NCI-H2171 treated with DMSO at 0.1 percent for 48 hours (cell line): ENCODE results near the gene ALS2.
A peak's percentile ranks its signal among the peaks of the same experiment; 100 is the strongest.
"Not testable (repeated sequence)": the region's sequence is repeated elsewhere in the genome, so short reads cannot be mapped to it uniquely, and the experiment has no call there.

Experiments
- DNase-seq: peaks from one replicate; lab custom pipeline; 2025; lab: John Stamatoyannopoulos, UW

ALS2 gene

GRCh38 chr2:201793631-201794030 is 12.9 kb upstream of the ALS2 start:
- DNase-seq: no peak

DNA sequence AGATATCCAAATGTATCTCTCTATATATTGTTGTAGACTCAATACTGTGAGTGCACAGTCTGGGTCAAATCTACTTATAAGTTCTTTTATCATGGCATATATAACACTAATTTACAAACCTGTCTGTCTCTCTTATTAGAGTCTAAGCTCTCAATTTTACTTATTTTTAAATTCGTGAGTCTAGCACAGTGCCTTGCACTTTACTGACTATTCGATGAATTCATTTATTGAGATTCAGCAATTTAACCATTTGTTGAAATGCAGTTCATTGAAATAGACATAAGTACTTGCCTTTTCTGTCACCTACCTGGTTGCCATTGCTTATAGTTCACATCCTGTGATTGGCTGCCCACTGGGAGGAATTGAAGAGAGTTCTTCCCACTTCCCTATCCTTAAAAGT is 10.3 kb upstream of the ALS2 start:
- no peak for DNase-seq

DNA sequence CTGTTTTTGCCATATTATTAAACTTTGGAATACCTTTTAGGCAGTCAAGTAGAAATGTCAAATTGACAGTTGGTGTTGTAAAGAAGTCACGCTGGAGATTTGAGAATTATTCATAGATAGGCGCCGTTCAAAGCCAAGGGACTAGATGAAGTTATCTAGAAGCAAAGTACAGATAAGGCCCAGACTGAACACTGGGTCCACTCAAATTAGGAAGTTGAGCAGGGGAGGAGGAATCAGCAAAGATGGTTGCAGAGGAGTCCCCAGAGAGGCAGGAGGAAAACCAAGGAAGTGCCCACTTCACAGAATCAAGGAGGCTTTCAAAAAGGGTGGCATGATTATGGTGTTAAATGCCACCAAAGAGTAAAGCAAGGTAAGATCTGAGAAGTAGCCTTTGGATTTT is 9.6 kb upstream of the ALS2 start:
- no peak for DNase-seq

GRCh38 chr2:201789395-201789794 is 8.7 kb upstream of the ALS2 start:
- no peak for DNase-seq

- no peak for DNase-seq
Measured at GRCh38 chr2:201788371-201788770, 7.6 kb upstream of the ALS2 start.

- DNase-seq: no peak
Measured at GRCh38 chr2:201786471-201786870, 5.7 kb upstream of the ALS2 start.

DNA sequence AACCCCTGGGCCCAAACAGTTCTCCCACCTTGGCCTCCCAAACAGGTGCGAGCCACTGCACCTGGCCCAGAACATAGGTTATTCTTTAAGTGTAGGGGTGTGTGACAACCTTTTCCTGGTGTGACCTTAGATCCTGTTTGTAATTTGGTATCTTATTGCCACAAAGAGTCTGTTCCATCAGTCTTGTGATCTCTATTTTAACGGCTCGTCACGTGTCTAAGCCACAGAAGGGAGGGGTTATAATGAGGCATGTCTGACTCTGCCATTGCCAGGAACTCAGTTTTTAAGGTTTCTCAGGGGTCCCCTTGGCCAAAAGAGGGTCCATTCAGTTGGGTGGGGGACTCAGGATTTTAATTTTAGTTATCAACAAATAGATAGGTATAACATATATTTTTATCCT is 4.4 kb upstream of the ALS2 start:
- DNase-seq: no peak

DNA sequence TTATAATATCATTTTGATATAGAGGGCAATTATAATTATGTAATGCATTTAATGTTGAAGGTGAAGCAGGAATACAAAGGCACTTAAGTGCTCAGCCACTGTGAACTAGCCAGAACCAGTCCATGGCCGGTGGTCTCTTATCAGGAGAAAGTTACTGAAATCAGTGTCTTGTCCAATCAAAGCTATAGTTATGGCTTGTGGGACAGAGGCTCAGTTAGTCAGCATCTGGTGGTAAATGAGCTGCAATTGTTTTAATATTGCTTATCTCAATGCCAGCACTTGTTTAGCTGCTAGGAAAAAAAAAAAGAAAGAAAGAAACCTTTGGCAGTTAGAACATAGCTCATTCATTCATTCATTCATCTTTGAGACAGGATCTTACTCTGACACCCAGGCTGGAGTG is 3.8 kb upstream of the ALS2 start:
- no peak for DNase-seq

DNA sequence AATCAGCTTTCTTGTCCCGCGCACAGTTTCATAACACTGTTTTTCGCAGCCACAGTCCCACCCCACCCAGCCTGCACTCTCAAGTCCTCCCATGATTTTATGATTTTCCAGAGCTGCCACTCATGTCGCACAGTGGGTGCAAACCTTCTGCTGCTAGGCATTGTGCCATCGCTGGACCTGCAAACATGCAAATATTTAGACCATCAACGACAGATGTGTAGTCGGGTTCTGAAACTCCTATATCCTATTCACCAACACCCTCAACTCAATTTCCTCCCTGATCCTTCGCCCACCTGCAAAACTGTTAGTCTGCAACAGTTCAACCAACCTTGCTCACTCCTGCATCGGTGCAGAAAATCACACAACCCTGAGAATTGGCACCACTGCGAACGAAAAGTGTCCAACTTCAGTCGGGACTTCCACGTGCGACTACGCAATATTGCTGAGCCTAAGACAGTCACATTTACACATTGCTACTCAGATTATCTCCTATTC is 871 bp upstream of the ALS2 start:
- DNase-seq: peak; percentile 43

GRCh38 chr2:201779901-201780673 is 646 bp downstream of the ALS2 start:
- peak; percentile 49 for DNase-seq

DNA sequence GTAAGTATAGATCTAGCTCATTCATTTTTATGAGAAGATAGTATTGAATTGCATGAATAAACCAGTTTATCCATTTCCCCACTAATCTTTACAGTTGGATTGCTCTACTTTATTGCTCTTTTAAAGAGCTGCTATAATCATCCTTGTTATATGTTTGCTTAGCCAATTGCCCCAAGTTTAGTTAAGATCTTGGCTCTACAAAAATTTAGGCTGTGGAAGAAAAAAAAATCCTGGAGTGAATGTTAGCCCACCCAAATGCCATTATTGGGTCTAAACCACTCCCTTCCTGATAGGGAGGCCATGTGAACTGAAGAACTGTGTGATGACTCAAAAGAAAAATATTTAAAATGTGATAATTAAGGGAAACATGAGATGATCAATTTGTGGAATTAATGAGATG is 2.9 kb downstream of the ALS2 start:
- peak; percentile 37 for DNase-seq

- no peak for DNase-seq
Measured at GRCh38 chr2:201777043-201777442, 3.7 kb downstream of the ALS2 start.

- no peak for DNase-seq
Measured at GRCh38 chr2:201775326-201775725, 5.4 kb downstream of the ALS2 start.

GRCh38 chr2:201774546-201774945 is 6.2 kb downstream of the ALS2 start:
- DNase-seq: no peak

DNA sequence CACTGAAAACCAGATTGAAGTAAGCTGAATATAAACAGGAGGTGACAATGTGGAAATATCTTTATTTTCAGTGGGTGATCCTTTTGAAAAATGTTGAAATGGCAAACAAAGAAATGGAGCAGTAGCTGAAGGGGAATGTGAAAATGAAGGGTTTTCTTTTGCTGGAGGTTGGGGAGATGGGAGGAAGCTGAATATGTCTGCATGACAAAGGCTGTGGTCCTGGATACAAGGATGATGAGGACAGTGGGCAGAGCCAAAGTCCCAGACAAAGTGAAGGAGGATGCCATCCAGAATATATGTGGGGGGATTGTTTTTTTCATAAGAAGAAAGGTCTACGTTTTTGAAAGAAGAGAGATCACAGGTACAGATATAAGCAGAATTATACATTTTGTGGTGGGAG is 6.7 kb downstream of the ALS2 start:
- no peak for DNase-seq

GRCh38 chr2:201769666-201770373 is 10.9 kb downstream of the ALS2 start:
- DNase-seq: peak; percentile 64

DNA sequence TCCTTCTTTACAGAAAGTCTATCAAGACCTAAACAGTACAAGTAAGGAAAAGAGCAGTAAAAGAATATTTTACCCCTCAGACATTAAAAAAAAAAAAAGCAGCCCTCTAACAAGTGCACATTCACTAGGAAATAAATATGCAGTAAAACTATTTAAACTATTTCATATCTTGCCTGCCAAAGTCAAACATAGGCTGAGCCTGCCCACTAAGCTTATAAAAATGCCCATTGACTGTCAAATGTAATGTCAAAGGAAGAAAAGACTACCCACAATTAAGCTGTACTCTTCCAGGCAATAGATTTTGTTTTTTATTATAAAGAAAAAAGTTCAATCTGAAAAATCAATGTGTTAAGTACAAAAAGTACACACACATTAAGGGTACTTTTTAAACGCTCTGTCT is 11.8 kb downstream of the ALS2 start:
- DNase-seq: no peak

- DNase-seq: no peak
Measured at GRCh38 chr2:201765799-201766198, 14.9 kb downstream of the ALS2 start.

DNA sequence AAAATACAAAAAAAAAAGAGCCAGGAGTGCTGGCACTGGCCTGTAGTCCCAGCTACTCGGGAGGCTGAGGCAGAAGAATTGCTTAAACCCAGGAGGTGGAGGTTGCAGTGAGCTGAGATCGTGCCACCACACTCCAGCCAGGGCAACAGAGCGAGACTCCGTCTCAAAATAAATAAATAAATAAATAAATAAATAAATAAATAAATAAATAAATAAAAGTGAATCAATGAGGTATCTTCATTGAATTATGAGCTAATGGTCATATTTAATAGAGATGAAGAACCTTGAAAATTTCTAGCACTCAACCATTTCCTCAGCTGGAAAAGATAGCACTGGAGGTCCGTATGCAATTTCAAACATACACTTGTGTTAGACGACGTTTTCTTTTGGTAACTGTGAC is 16.3 kb downstream of the ALS2 start:
- DNase-seq: not testable (repeated sequence)

DNA sequence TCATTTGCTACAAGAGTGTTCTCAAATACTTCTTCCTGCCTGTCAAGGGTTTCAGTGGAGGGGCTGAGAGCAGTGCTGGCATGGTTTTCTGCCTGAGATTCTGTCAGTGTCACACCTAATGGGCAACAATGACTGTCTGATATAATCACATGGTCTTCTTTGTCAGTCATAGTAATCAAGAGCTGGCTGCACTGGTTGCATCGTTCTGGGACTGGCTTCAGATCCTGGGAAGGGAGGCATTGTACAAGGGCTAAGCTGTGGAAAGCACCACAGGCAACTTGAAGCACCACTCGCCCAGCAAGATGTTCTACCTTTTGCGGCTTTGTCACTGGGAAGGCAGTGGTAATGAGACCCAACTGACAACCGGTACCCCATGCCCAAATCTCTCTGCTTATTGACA is 19.6 kb downstream of the ALS2 start:
- DNase-seq: no peak

DNA sequence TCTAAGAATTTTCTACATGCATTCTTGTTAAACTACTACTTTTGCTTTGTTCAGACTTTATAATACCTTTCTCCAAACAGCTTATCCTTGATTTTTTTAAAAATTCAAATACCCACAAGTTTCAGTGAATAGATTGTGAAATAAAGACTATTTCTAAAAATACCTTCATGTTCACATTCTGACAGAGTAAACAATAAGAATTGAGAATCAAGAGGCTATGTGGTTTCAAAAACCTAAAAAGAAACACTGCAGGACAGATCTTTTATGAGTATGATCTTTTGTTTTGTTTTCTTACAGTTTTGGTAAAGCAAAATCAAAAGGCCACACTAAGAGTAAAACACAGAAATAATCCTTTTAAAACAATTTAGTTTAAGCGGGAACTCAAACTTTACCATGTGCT is 21.2 kb downstream of the ALS2 start:
- no peak for DNase-seq

- no peak for DNase-seq
Measured at GRCh38 chr2:201758873-201759272, 21.9 kb downstream of the ALS2 start.

DNA sequence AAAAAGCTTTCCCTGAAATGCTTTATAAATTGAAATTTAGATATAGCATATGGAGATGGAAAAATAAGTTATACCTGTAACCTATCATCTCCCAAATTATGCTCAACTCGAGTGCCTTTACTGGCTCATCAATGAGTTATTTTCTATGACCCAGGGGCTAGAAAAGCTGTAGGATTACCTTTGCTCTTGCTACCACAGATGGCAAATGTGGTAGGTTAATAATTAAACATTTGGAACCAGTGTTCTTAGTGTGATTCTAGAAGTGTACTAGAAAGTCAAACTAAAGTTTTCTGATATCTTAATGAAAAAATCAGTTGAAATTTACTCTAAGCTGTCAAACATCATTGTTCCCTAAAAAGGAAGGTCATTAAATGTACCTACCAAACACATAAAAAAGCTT is 22.5 kb downstream of the ALS2 start:
- DNase-seq: no peak
